Psoas muscle (tissue), 8 donors: ENCODE measurements around the gene OSBPL1A. TPM values are rescaled to one million over a fixed set of nuclear protein-coding genes. Genes with fewer than 3 reads are reported as not detected.

Experiments used
- ATAC-seq, 4 donors: fragments of 200-7000 bp; cut with Tn5 transposase; one replicate each; pipeline ENCODE4 v1.9.1; 2020; ENCODE audit warnings: moderate library complexity in 3 of 4, mild to moderate bottlenecking in 2 of 4
- DNase-seq, 2 donors: peaks; one replicate each; pipeline ENCODE4 v3.0.0-alpha.2; 2020
- H3K27ac ChIP-seq: fragments of 200-600 bp; one replicate; pipeline ENCODE4 v1.8.0; 2022
- H3K27me3 ChIP-seq, 3 donors: fragments of 200-600 bp in 1 of 3; one replicate each; pipeline versions ENCODE4 v1.6.1 to v1.8.0; 2013 to 2022; ENCODE audit warnings: low read length in 2 of 3, mild to moderate bottlenecking in 2 of 3, moderate library complexity in 1 of 3; ENCODE audit not compliant: insufficient read depth in 3 of 3
- H3K36me3 ChIP-seq, 2 donors: fragments of 200-600 bp in 1 of 2; one replicate each; pipeline versions ENCODE4 v1.6.1 to v1.8.0; 2013 to 2022; ENCODE audit warnings: low read depth in 1 of 2, mild to moderate bottlenecking in 1 of 2, moderate library complexity in 1 of 2; ENCODE audit not compliant: insufficient read depth in 1 of 2
- H3K4me1 ChIP-seq: fragments of 200-600 bp; one replicate; pipeline ENCODE4 v1.8.0; 2022
- H3K4me3 ChIP-seq: fragments of 200-600 bp; one replicate; pipeline ENCODE4 v1.8.0; 2022; ENCODE audit warnings: mild to moderate bottlenecking
- H3K9me3 ChIP-seq: fragments of 200-600 bp; one replicate; pipeline ENCODE4 v1.8.0; 2022
- WGBS, 3 donors: extraction: QIAGEN DNeasy Blood & Tissue Kit; methylation state at CpG; one replicate each; pipeline versions ENCODE4 v1.1.6 to v1.1.7; 2013; 5-methylcytosine and 5-hydroxymethylcytosine counted together
- intact Hi-C, 2 donors: fragments of 100-400 bp; cut with DNase I; formaldehyde crosslinking; loops; one replicate each; pipeline versions ENCODE4 v1.11.0 to v1.14.2; 2022
- polyA plus RNA-seq, 3 donors: library from polyadenylated mRNA; stranded (reverse); fragments of 200-250 nt; gene quantifications; one replicate each; pipeline ENCODE4 v1.2.3, GENCODE V29; 2013
- total RNA-seq, 4 donors: library from RNA; stranded (reverse); fragmentation: NEBNext Ultra II Directional in 2 of 4; extraction: Animal tissue kit (Norgen Biotek cat#: 25700) in 2 of 4; gene quantifications; one replicate each; pipeline versions ENCODE4 v1.2.1 to v1.2.4, GENCODE V29; 2021 to 2023
- TF ChIP-seq, protein P1 (sequence below): fragments of 200-600 bp; IDR thresholded peaks from one replicate; pipeline ENCODE4 v1.8.0; 2022; ENCODE audit warnings: antibody characterized with exemption
- donor health status: healthy with polysubstance abuse.
- donor health status: DM: no; HTN: no; CAD: no; lungs with moderate emphysema.
- donor health status: Bipolar disorder and iron deficiency.
- donor health status: healthy.
- donor health status: DM: yes; HTN: yes; CAD: no.
- donor health status: DM: no; HTN: no; CAD: no.
- donor health status: DM: no; HTN: no; CAD: no.
- donor health status: DM: yes; HTN: yes; CAD: no.

The OSBPL1A gene
- total and polyA plus RNA-seq, 7 donors = 13.7 to 87.8 (median 65.8) TPM

DNA sequence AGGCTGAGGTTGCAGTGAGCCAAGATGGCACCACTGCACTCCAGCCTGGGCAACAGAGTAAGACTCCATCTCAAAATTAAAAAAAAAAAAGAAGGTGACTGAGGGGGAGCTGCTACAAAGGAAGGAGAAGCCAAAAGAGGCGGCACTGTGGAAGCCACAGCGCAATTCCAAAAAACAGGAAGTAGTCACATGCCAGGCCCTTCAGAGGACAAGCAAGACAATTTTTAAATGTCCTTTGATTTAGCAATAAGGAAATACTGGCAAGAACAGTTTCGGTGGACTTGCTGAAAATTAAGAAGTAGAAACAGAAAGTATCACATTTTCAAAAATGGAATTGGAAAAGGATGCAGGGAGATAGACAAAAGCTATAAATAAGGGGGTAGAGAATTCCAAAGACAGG is 122.8 kb downstream of the OSBPL1A start:
- intact Hi-C loops = loop anchor here in 1 of 2 donors (5.0 kb wide), 1 partner anchor 93 kb away; no protein-coding TSS in a partner anchor
- ATAC-seq (no peak), DNase-seq (peak in 1 of 2 donors; percentile 21)
- no peaks in the 10 kb centered on the region for H3K36me3 ChIP-seq
- TF ChIP-seq, protein P1, sequence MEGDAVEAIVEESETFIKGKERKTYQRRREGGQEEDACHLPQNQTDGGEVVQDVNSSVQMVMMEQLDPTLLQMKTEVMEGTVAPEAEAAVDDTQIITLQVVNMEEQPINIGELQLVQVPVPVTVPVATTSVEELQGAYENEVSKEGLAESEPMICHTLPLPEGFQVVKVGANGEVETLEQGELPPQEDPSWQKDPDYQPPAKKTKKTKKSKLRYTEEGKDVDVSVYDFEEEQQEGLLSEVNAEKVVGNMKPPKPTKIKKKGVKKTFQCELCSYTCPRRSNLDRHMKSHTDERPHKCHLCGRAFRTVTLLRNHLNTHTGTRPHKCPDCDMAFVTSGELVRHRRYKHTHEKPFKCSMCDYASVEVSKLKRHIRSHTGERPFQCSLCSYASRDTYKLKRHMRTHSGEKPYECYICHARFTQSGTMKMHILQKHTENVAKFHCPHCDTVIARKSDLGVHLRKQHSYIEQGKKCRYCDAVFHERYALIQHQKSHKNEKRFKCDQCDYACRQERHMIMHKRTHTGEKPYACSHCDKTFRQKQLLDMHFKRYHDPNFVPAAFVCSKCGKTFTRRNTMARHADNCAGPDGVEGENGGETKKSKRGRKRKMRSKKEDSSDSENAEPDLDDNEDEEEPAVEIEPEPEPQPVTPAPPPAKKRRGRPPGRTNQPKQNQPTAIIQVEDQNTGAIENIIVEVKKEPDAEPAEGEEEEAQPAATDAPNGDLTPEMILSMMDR = no peak
- no peaks in the 10 kb centered on the region for H3K27me3 ChIP-seq
- H3K27ac ChIP-seq = peak overlapping the region; percentile 7
- H3K4me1 ChIP-seq = peaks cover 10% of the 10 kb centered on the region
- H3K4me3 ChIP-seq = no peak overlapping the region
- WGBS, 3 donors = 59 to 65% (median 61%) methylated on average over 3 of the region's 3 CpGs
- no peaks in the 10 kb centered on the region for H3K9me3 ChIP-seq

DNA sequence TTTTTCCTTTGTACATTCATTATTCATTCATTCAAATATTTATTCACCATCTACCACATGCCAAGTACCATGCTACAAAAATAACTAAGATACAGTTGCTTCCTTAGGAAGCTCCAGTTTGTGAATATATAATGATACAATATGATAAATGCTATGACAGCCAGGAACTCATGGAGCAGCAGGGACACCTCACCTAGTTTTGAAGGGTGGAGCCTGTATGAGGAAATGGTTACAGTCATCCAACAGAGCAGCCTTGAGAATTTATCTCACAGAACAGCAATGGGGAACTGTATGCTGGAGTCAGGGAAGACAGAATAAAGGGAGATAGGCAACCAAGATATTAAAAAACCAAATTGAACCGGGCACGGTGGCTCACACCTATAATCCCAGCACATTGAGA is 124.0 kb downstream of the OSBPL1A start:
- no peaks in the 10 kb centered on the region for H3K9me3 ChIP-seq
- H3K27ac ChIP-seq = no peak overlapping the region
- intact Hi-C loops = loop anchor here in 1 of 2 donors (5.0 kb wide), 1 partner anchor 91 kb away; no protein-coding TSS in a partner anchor
- WGBS, 3 donors = 97 to 100% (median 97%) methylated on average over 2 of the region's 2 CpGs
- peaks cover 20% of the 10 kb centered on the region for H3K4me1 ChIP-seq
- no peak for DNase-seq
- H3K27me3 ChIP-seq = no peaks in the 10 kb centered on the region
- no peak overlapping the region for H3K4me3 ChIP-seq
- TF ChIP-seq, protein P1 = no peak
- ATAC-seq = no peak
- H3K36me3 ChIP-seq = no peaks in the 10 kb centered on the region

DNA sequence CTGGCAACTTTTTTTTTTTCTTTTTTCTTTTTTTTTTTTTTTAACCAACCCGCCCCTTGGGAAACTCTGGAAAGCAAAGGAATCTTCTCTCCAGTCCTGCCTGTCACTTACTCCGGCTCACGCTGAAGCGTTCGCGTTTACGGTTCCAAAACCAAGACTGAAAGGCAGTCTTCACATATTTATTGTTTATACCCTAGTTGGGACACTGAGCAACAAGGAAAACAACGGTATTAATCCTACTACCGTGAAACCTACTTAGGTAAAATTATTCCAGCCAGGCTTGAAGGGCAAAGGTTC is 125.4 kb downstream of the OSBPL1A start:
- intact Hi-C loops = loop anchor here in 1 of 2 donors (5.0 kb wide), 1 partner anchor 90 kb away; no protein-coding TSS in a partner anchor
- H3K9me3 ChIP-seq = peaks cover under 1% of the 10 kb centered on the region
- peak overlapping the region; percentile 89 for H3K27ac ChIP-seq
- H3K4me1 ChIP-seq = peaks cover 20% of the 10 kb centered on the region
- H3K27me3 ChIP-seq = no peaks in the 10 kb centered on the region
- 0 to 1% (median 0%) methylated on average over 9 of the region's 9 CpGs for WGBS, 3 donors
- TF ChIP-seq, protein P1 = no peak
- H3K4me3 ChIP-seq = peak overlapping the region; percentile 95
- no peak for ATAC-seq
- no peak for DNase-seq
- H3K36me3 ChIP-seq = no peaks in the 10 kb centered on the region

DNA sequence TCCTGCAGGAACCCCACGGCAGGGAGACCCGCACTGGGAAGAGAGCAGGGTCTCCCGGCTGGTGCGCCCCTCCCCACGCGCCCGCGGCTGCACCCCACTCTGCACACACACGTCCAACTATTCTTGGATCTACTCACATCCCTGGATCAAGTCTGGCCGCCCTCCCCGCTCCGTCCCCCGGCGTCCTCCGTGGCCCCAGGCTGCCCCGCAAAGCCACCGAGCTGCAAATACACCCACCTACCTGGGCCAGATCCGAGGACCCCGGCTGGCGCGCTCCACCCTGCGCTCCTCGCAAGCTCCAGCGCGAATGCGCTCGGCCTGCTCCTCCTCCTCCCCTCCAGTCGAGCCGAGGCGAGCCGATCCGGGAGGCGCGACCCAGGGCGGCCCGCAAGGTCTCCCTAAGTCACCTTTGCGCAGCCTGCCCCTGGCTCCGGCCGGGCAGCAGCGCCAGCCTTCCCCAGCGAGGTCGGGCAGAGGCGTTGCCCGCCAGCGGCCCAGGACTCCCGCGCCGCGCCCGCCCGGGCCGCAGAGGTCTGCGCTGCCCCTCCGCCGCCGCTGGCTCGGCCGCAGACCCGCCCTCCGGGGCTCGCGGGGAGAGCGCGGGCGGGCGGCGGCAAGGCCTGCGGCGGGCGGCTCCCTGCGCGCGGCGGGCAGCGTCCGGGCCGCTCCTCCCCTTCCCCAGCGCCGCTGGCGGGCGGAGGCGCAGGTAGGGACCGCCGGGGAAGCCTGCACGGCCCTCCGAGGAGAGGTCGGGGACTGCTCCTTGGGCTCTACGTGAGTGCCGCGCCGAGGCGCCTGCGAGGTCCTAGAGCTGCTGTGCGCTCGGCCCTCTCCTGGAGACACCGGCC is 126.0 kb downstream of the OSBPL1A start:
- 1% methylated on average over 66 to 96 of the region's 96 CpGs for WGBS, 3 donors

More for the DNA sequence above, 126.0 kb downstream of the OSBPL1A start:
- peak overlapping the region; percentile 89 for H3K27ac ChIP-seq
- DNase-seq (peak; percentile 77 to 88), ATAC-seq (peak; percentile 82 to 87 (median 85))
- H3K36me3 ChIP-seq = no peaks in the 10 kb centered on the region
- TF ChIP-seq, protein P1 = peak; percentile 35
- H3K27me3 ChIP-seq = no peaks in the 10 kb centered on the region
- peak overlapping the region; percentile 95 for H3K4me3 ChIP-seq
- intact Hi-C loops = loop anchor here in 1 of 2 donors (5.0 kb wide), 1 partner anchor 89 kb away; no protein-coding TSS in a partner anchor
- H3K4me1 ChIP-seq = peaks cover 24% of the 10 kb centered on the region
- H3K9me3 ChIP-seq = peaks cover 6% of the 10 kb centered on the region
